ENCODE results near the gene AACS. TPM values are rescaled to one million over a fixed set of nuclear protein-coding genes. Genes with fewer than 3 reads are reported as not detected.

AACS gene
- polyA plus RNA-seq, 1 donor (not counting 4 experiments of a cell fraction or from before 2014, with no cell fraction given), result 27.0 TPM

DNA sequence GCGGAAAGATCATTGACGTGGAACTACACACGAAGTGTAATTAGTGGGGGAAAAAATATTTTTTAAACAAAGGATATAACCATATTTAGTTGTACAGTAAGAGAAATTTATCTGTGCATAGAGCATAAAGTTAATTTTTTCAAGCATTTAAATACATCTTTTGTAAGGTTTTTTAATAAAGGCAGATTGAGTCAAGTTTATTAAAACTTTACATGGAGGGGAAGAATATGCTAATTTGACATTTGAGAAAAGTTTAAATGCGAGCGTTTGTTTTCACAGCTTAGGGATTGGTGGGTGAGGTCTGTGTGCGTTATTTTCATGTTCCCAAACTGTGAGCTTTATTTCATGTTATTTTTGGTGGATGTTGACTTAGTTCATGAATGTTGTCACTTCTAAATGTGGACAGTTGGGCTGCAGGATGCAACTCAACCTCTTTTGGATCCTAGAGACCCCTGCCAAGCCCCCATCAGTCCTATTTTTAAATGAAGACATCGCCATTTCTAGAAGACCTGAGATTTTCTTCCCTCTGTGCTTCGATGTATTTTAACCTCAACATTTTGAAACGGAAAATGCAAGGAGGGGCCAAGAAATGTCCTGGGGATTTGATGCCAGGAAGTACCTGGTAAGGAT is 39.5 kb upstream of the AACS start:
- Histone ChIP-seq H3K9me1 (ENCODE audit: control insufficient read depth, extremely low read depth, insufficient read depth, low read length) (no peaks in the 10 kb centered on the region), H3K27ac (ENCODE audit: control insufficient read depth, insufficient read depth, low read length) (no peak overlapping the region), H2AFZ (ENCODE audit: control insufficient read depth, low read length) (no peak overlapping the region), H4K20me1 (ENCODE audit: control insufficient read depth, extremely low read depth, insufficient read depth, low read length) (no peaks in the 10 kb centered on the region), H3K27me3 (ENCODE audit: control insufficient read depth, extremely low read depth, insufficient read depth, low read length) (no peaks in the 10 kb centered on the region), H3K4me3 (ENCODE audit: control insufficient read depth in 2 of 3, extremely low read depth in 1 of 3, insufficient read depth in 2 of 3, low read depth in 1 of 3, low read length in 3 of 3) (no peak overlapping the region), H3K9ac (ENCODE audit: control insufficient read depth, extremely low read depth, insufficient read depth, low read length) (no peak overlapping the region), H3K79me2 (ENCODE audit: control insufficient read depth, insufficient read depth, low read length) (no peaks in the 10 kb centered on the region), H3K4me2 (ENCODE audit: control insufficient read depth, extremely low read depth, insufficient read depth, low read depth, low read length) (no peak overlapping the region), H3K36me3 (ENCODE audit: control insufficient read depth in 2 of 2, extremely low read depth in 1 of 2, insufficient read depth in 2 of 2, low read length in 2 of 2) (peaks cover 3 to 4% of the 10 kb centered on the region in 2 experiments), H3K9me3 (ENCODE audit: control insufficient read depth, low read depth, low read length) (no peaks in the 10 kb centered on the region), H3K4me1 (ENCODE audit: control insufficient read depth, extremely low read depth, insufficient read depth, low read length) (no peaks in the 10 kb centered on the region)
- FAIRE-seq (no peak), DNase-seq (ENCODE audit: low read depth, low spot score) (no peak)
- dilution Hi-C loops (cut with MboI; ENCODE audit: extremely low pct_ligation_motif_present, low sequenced_read_pairs), result no loop called here
- TF ChIP-seq, protein P1, sequence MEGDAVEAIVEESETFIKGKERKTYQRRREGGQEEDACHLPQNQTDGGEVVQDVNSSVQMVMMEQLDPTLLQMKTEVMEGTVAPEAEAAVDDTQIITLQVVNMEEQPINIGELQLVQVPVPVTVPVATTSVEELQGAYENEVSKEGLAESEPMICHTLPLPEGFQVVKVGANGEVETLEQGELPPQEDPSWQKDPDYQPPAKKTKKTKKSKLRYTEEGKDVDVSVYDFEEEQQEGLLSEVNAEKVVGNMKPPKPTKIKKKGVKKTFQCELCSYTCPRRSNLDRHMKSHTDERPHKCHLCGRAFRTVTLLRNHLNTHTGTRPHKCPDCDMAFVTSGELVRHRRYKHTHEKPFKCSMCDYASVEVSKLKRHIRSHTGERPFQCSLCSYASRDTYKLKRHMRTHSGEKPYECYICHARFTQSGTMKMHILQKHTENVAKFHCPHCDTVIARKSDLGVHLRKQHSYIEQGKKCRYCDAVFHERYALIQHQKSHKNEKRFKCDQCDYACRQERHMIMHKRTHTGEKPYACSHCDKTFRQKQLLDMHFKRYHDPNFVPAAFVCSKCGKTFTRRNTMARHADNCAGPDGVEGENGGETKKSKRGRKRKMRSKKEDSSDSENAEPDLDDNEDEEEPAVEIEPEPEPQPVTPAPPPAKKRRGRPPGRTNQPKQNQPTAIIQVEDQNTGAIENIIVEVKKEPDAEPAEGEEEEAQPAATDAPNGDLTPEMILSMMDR (optimal IDR thresholded peaks at IDR 0.05 in 1 of 3, IDR thresholded peaks at IDR 0.05 in 1 of 3, conservative IDR thresholded peaks at IDR 0.05 in 1 of 3; ENCODE audit: extremely low read depth in 1 of 3, insufficient read depth in 2 of 3, low read length in 3 of 3), result no peak
- no peak for TF ChIP-seq EZH2 (IDR thresholded peaks at IDR 0.05; ENCODE audit: low read length)

DNA sequence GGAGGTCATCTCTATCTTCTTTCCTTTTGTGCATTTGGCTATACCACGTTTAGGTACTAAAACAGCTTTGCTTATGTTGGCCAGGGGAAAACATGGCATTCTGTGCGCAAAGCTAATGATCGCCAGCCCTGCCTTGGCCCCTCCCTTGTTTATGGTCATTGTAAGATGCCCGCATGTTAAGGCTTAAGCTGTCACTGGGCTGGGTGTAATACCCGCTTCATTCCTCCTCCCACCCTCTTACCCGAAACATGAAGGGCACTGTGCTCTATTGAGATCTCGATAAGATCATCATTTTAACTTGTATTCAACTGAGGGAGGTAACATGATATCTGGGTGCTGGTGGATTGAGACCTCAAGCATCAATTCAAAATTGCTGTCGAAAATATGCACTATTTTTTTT is 37.1 kb upstream of the AACS start:
- Histone ChIP-seq H3K27ac (ENCODE audit: control insufficient read depth, insufficient read depth, low read length) (no peak overlapping the region), H3K4me1 (ENCODE audit: control insufficient read depth, extremely low read depth, insufficient read depth, low read length) (no peaks in the 10 kb centered on the region), H3K9ac (ENCODE audit: control insufficient read depth, extremely low read depth, insufficient read depth, low read length) (no peak overlapping the region), H3K9me1 (ENCODE audit: control insufficient read depth, extremely low read depth, insufficient read depth, low read length) (no peaks in the 10 kb centered on the region), H3K79me2 (ENCODE audit: control insufficient read depth, insufficient read depth, low read length) (no peaks in the 10 kb centered on the region), H4K20me1 (ENCODE audit: control insufficient read depth, extremely low read depth, insufficient read depth, low read length) (no peaks in the 10 kb centered on the region), H3K9me3 (ENCODE audit: control insufficient read depth, low read depth, low read length) (no peaks in the 10 kb centered on the region), H3K4me3 (ENCODE audit: control insufficient read depth in 2 of 3, extremely low read depth in 1 of 3, insufficient read depth in 2 of 3, low read depth in 1 of 3, low read length in 3 of 3) (no peak overlapping the region), H3K27me3 (ENCODE audit: control insufficient read depth, extremely low read depth, insufficient read depth, low read length) (no peaks in the 10 kb centered on the region), H2AFZ (ENCODE audit: control insufficient read depth, low read length) (no peak overlapping the region), H3K36me3 (ENCODE audit: control insufficient read depth in 2 of 2, extremely low read depth in 1 of 2, insufficient read depth in 2 of 2, low read length in 2 of 2) (peaks cover 1 to 4% of the 10 kb centered on the region in 2 experiments), H3K4me2 (ENCODE audit: control insufficient read depth, extremely low read depth, insufficient read depth, low read depth, low read length) (no peak overlapping the region)
- no peak for FAIRE-seq
- no peak for TF ChIP-seq EZH2 (IDR thresholded peaks at IDR 0.05; ENCODE audit: low read length)
- TF ChIP-seq, protein P1 (optimal IDR thresholded peaks at IDR 0.05 in 1 of 3, IDR thresholded peaks at IDR 0.05 in 1 of 3, conservative IDR thresholded peaks at IDR 0.05 in 1 of 3; ENCODE audit: extremely low read depth in 1 of 3, insufficient read depth in 2 of 3, low read length in 3 of 3), result no peak
- dilution Hi-C loops (cut with MboI; ENCODE audit: extremely low pct_ligation_motif_present, low sequenced_read_pairs), result no loop called here
- DNase-seq (ENCODE audit: low read depth, low spot score), result no peak
